ENCODE measurements around the gene MED9. TPM values are rescaled to one million over a fixed set of nuclear protein-coding genes. Genes with fewer than 3 reads are reported as not detected.

The MED9 gene
- polyA plus RNA-seq, 1 of the 3 experiments (the other 2 are of a cell fraction), result 10.1 TPM

- DNase-seq, result no peak
- no peaks in the 10 kb centered on the region for H3K27me3 ChIP-seq (ENCODE audit: insufficient read depth)
- no peak overlapping the region for H3K9ac ChIP-seq
- no peak overlapping the region for H3K4me2 ChIP-seq
- H3K9me2 ChIP-seq, result no peaks in the 10 kb centered on the region
- WGBS (ENCODE audit: low lambda C conversion rate), result 60% methylated on average over 3 of the region's 4 CpGs
- no peaks in the 10 kb centered on the region for H3F3A ChIP-seq (replicated peaks; ENCODE audit: insufficient read depth)
- H3K9me3 ChIP-seq, result no peaks in the 10 kb centered on the region
- H3K36me3 ChIP-seq (replicated peaks in 1 of 2; ENCODE audit: control insufficient read depth in 1 of 2, insufficient read depth in 2 of 2, low read length in 1 of 2), result no peaks in the 10 kb centered on the region
- no peak overlapping the region for H3K27ac ChIP-seq (ENCODE audit: low read depth in 2 of 2, low read length in 1 of 2)
- H3K4me3 ChIP-seq (ENCODE audit: low read depth in 2 of 2, low read length in 1 of 2), result no peak overlapping the region
- TF ChIP-seq CTCF (IDR thresholded peaks at IDR 0.05) (no peak), MEF2A (IDR thresholded peaks at IDR 0.05; ENCODE audit: borderline replicate concordance, low read depth) (no peak), JUND (IDR thresholded peaks at IDR 0.05) (no peak), USF1 (IDR thresholded peaks at IDR 0.05; ENCODE audit: borderline replicate concordance, low read depth) (peak; percentile 43; the same call in 1 of the 2 replicates)
- no peaks in the 10 kb centered on the region for H4K20me1 ChIP-seq (ENCODE audit: insufficient read depth)
- no peaks in the 10 kb centered on the region; a peak in 1 of 4 replicates for H3K4me1 ChIP-seq (ENCODE audit: control insufficient read depth in 1 of 2, insufficient read depth in 2 of 2, low read depth in 1 of 2, low read length in 1 of 2)
- H2AFZ ChIP-seq (ENCODE audit: low read depth), result no peak overlapping the region
- no peaks in the 10 kb centered on the region for H3K79me2 ChIP-seq (ENCODE audit: insufficient read depth)
- POLR2A ChIA-PET, result no interaction called here
- CTCF ChIA-PET, result interaction anchor here (1.1 to 1.9 kb wide), 3 partner anchors 9 to 93 kb away, joined by 3 to 7 read pairs (median 4); partner anchors contain the start of gene RASD1
These were observed 28.1 kb upstream of the MED9 start for GRCh38 chr17:17448723-17449122.

GRCh38 chr17:17453088-17453487 is 23.7 kb upstream of the MED9 start:
- H3K79me2 ChIP-seq (ENCODE audit: insufficient read depth), result no peaks in the 10 kb centered on the region
- ChIA-PET POLR2A (no interaction called here), CTCF (interaction anchor here (1.2 kb wide), 1 partner anchor 19 kb away, joined by 4 read pairs; no protein-coding TSS in a partner anchor)
- no peak overlapping the region for H3K9ac ChIP-seq
- no peak overlapping the region for H3K4me2 ChIP-seq
- H3K36me3 ChIP-seq (replicated peaks in 1 of 2; ENCODE audit: control insufficient read depth in 1 of 2, insufficient read depth in 2 of 2, low read length in 1 of 2), result no peaks in the 10 kb centered on the region
- H3K27me3 ChIP-seq (ENCODE audit: insufficient read depth), result no peaks in the 10 kb centered on the region
- DNase-seq, result no peak
- H2AFZ ChIP-seq (ENCODE audit: low read depth), result no peak overlapping the region
- no peaks in the 10 kb centered on the region for H3K9me2 ChIP-seq
- no peak for TF ChIP-seq MXI1 (IDR thresholded peaks at IDR 0.05; ENCODE audit: low read depth, low read length)
- no peak for TF ChIP-seq TEAD4 (IDR thresholded peaks at IDR 0.05; ENCODE audit: borderline replicate concordance, insufficient read depth)
- no peak for TF ChIP-seq USF1 (IDR thresholded peaks at IDR 0.05; ENCODE audit: borderline replicate concordance, low read depth)
- TF ChIP-seq TAF1 (IDR thresholded peaks at IDR 0.05; ENCODE audit: borderline replicate concordance, low read depth, low read length), result no peak
- no peak for TF ChIP-seq GATA2 (CRISPR knock-in tag; IDR thresholded peaks at IDR 0.05)
- no peak for TF ChIP-seq FOSL2 (IDR thresholded peaks at IDR 0.05; ENCODE audit: borderline replicate concordance, low read depth)
- no peak for TF ChIP-seq EZH2phosphoT487 (IDR thresholded peaks at IDR 0.05; ENCODE audit: borderline replicate concordance, low read depth)
- TF ChIP-seq CTCF (IDR thresholded peaks at IDR 0.05), result no peak
- TF ChIP-seq GABPA (IDR thresholded peaks at IDR 0.05; ENCODE audit: low read depth), result no peak
- TF ChIP-seq REST (IDR thresholded peaks at IDR 0.05; ENCODE audit: low read depth, low read length), result no peak
- 55% methylated on average over 7 of the region's 9 CpGs for WGBS (ENCODE audit: low lambda C conversion rate)
- no peak overlapping the region for H3K4me3 ChIP-seq (ENCODE audit: low read depth in 2 of 2, low read length in 1 of 2)
- H3K4me1 ChIP-seq (ENCODE audit: control insufficient read depth in 1 of 2, insufficient read depth in 2 of 2, low read depth in 1 of 2, low read length in 1 of 2), result no peaks in the 10 kb centered on the region
- H3K27ac ChIP-seq (ENCODE audit: low read depth in 2 of 2, low read length in 1 of 2), result no peak overlapping the region
- no peaks in the 10 kb centered on the region for H4K20me1 ChIP-seq (ENCODE audit: insufficient read depth)
- H3F3A ChIP-seq (replicated peaks; ENCODE audit: insufficient read depth), result no peaks in the 10 kb centered on the region
- no peaks in the 10 kb centered on the region for H3K9me3 ChIP-seq
